HG02678 (cell line): Measurements from ENCODE around the gene CDC14A.

Source experiments
- ATAC-seq: cut with Tn5 transposase; IDR thresholded peaks from one replicate; pipeline ENCODE4 v1.9.1; 2021; ENCODE audit warnings: mild to moderate bottlenecking, moderate library complexity; ENCODE audit not compliant: unreplicated experiment

Gene CDC14A

GRCh38 chr1:100443811-100444571 is 91.7 kb downstream of the CDC14A start:
- peak; percentile 62 for ATAC-seq

GRCh38 chr1:100445565-100445964 is 93.3 kb downstream of the CDC14A start:
- ATAC-seq: no peak

DNA sequence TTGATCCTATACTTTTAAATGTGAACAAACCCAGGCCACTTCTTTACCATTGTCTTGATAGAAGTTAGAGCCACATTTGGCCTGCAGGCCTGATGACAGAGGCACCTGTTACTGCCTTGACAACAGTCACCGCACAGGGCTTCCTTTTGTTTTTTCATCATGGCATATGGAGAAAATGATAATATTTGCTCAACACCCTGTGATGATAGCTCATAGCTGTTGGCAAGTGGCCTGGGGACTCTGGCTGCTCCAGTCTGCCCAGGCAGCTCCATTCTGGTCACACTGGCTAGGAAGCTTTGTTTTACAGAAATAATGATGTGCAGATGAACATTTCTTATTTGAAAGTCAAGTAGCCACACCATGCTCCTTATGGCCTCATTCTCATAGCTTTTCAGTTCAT is 96.1 kb downstream of the CDC14A start:
- no peak for ATAC-seq

- peak; percentile 63 for ATAC-seq
Observed at GRCh38 chr1:100449477-100449876, 97.2 kb downstream of the CDC14A start.

DNA sequence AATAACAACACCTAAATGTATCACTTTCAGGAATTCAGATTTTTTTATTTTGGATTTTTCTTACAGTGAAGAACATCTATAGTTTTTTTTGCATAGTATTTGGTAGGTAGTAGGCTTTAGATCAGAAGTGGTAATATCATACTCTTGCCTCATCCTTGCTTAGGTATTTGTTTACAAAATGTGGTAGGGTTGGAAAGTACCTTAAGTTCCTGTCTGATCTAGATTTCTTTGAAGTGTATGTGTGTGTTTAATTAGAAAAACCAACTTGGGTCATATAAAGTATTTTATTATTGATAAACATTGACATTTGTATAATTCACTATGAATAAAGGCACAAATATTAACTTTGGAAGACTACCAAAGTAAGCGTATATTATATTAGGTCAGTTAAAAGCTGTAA is 100.3 kb downstream of the CDC14A start:
- peak; percentile 76 for ATAC-seq

- ATAC-seq: no peak
Observed at GRCh38 chr1:100455478-100456072, 103.3 kb downstream of the CDC14A start.

GRCh38 chr1:100456880-100457279 is 104.6 kb downstream of the CDC14A start:
- ATAC-seq: no peak

DNA sequence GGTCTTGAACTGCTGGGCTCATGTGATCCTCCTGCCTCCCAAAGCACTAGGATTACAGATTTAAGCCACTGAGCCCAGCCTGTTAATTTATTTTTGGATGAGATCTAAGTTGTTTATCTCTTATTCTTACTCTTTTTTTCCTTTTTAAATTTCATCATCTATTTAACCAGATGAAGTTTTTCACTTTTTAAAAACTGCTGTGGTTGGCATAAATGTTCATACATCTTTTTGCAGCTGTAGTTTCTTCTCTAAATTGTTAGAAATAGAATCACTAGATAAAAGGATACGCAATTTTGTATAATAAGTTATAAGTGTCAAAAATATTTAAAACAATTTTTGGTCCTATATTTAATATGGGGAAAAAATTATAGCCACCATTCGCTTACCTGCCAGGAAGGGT is 105.4 kb downstream of the CDC14A start:
- no peak for ATAC-seq

DNA sequence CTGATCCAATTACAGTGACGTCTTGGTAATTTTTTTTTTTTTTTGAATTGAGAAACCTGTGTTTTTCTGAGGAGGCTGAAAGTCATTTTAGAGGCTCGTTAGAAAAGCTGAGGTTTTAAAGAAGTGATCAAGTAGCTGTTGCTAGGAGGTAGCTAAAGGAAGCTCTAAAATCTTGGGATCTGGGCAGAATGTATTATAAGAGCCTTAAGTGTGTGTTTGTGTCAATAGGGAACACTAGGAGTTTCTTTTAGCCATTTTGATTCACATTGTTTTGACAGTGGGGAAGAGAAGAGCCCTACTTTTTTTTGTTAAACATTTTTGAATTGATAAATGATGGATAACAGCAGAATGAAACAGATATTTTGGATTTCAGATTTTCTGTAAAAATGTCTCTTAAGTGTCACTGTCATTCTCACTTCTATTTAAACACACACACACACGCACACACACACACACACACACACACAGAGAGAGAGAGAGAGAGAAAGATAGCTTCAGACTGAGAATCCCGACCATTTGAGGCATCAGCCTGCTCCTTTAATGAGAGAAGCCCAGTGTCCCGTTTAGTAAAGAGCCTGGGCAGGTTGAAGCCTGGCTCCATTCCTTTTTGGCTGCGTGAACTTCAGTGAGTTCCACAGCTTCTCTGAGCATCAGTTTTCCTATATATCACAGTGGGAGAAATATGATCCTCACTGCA is 106.5 kb downstream of the CDC14A start:
- ATAC-seq: no peak

DNA sequence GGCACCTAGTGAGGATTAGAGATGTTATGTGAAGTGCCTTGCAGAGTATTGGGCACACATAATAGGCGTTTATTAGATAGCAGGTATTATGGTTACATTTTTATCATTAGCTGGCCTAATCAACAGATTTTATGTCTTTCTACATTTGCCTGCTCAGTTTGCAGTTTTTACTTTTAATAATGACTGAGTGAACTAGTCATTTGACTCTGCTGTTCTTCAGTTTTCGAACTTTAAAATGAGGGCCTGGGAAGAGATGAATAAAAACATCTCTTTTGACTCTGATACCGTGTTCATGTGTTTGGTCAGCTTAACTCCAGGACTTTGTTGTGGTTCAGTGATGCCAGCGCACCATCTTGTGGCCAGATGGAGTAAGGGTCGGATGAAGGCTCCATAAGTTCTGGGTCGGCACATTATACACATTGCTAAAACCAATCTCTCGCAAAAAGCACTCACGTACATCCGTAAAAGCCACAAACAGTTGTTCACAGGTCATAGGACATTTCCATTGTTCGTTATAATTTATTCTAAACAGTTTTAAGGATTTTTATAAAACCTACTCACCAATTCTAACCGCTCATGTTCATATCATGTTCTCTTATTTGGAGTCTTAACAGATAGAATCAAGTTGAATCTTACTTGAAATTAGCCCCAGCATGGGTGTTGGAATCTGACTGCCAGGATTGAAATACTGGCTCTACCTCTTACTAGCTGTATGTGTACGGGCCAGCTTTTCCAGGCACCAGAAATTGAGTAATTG is 107.2 kb downstream of the CDC14A start:
- peak; percentile 87 for ATAC-seq

- no peak for ATAC-seq
Observed at GRCh38 chr1:100461222-100461621, 108.9 kb downstream of the CDC14A start.

- ATAC-seq: no peak
Observed at GRCh38 chr1:100462326-100463025, 110.2 kb downstream of the CDC14A start.

DNA sequence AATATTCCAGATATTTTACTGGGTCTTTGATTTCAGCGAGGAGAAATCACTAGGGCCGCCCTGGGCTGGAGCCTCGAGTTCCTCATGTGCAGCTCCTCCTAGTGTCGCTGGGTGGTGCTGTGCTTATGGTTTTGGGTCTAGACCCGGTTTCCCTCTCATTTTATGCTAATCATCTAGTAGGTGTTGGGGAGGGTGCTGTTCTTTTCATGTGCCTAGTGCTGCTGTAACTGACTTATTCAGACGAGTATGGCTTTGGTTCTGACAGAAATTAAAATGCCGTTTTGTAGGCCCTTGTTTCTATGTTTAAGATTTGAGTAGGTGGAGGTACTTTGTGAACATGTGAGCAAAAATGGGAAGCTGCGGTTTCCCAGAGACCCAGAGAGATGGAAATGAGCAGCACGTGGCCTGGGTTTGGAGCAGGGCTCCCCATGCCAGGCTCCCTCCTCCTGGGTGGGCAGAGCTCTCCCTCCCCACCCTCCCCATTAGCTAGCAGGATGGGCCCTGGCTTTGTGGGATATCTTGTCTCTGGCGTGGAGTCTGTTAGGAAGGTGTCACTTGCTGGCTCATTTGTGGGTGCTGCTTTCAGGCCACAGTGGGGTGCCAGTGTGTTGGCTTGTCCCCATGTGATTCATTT is 111.6 kb downstream of the CDC14A start:
- ATAC-seq: peak; percentile 86

- no peak for ATAC-seq
Observed at GRCh38 chr1:100469578-100469977, 117.3 kb downstream of the CDC14A start.

DNA sequence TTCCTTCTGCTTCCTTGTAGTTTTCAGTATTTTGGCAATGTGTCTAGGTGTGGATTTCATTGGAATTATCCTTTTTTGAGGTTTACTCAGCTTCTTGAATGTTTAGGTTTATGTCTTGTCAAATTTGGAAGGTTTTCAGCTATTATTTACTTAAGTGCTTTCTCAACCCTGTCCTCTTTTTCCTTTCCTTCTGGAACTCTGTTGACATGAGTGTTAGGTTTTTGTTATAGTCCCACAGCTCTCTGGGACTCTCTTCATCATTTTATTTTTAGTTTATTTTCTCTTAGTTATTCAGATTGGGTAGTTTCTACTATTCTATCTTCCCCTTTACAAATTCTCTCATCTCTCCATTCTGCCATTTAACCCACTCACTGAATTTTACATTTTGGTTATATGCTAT is 122.5 kb downstream of the CDC14A start:
- no peak for ATAC-seq

GRCh38 chr1:100476735-100477290 is 124.5 kb downstream of the CDC14A start:
- ATAC-seq: no peak

- ATAC-seq: no peak
Observed at GRCh38 chr1:100478816-100479215, 126.5 kb downstream of the CDC14A start.

DNA sequence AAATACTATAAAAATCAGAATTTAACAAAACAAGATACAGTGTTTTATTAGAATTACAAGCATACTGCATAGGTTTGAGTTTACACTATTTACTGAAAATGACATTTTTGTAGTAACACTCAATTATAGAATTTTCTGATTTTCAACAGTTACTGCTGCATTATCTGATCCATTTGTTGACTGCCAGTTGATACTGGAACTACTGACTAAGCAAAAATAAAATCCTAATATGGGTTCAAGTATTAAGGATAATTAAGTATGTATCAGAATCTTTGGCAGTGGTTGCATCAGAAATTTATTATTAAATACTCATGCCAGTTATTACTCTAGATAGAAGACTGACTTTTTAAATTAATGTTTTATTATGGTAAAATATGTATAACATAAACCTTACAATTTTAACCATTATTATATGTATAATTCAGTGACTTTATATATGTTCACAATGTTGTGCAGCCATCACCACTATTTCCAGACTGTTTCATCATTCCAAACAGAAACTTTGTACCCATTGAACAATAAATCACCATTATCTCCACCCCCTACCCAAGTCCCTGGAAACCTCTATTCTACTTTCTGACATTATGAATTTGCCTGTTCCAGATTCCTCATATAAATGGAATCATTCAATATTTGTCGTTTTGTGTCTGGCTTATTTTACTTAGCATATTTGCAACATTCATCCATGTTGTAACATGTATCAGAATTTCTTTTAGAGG is 127.5 kb downstream of the CDC14A start:
- no peak for ATAC-seq

DNA sequence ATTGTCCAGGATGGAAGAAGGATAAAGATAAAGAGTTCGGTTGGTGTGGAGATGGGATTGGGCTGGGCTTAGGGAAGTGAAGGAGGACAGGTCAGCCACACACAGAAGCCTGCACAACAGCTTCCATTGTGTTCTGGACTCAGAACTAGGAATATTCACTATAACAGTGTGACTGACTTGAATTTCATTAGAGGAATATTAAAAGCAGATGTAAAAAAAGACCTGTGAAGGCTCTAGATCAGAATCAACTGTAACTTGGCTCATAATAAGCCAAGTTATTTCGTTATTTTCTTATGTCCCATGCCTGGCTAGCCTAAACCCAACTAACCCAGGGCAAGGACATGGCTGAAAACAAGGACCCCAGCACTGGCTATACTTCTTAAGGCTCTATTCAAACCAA is 129.0 kb downstream of the CDC14A start:
- ATAC-seq: no peak
